ENCODE results near the gene PTPRU. TPM values are rescaled to one million over a fixed set of nuclear protein-coding genes. Genes with fewer than 3 reads are reported as not detected.
A peak's percentile ranks its signal among the peaks of the same experiment; 100 is the strongest.

Gene PTPRU
- total RNA-seq, 1 donor from 2014 or later, result 83.9 TPM

- DNase-seq (ENCODE audit: low spot score) (no peak), ATAC-seq (no peak)
- intact Hi-C loops (cut with DNase I), result loop anchor here (10.0 kb wide), 1 partner anchor 76 kb away; no protein-coding TSS in a partner anchor
These were observed 84.0 kb downstream of the PTPRU start for GRCh38 chr1:29320156-29320940.

GRCh38 chr1:29321176-29321575, 84.9 kb downstream of the PTPRU start:
- intact Hi-C loops (cut with DNase I), result loop anchor here (10.0 kb wide), 1 partner anchor 76 kb away; no protein-coding TSS in a partner anchor
- no peak for ATAC-seq
- DNase-seq (ENCODE audit: low spot score), result no peak

GRCh38 chr1:29322147-29322694, 85.9 kb downstream of the PTPRU start:
- ATAC-seq (no peak), DNase-seq (ENCODE audit: low spot score) (no peak)
- intact Hi-C loops (cut with DNase I), result loop anchor here (10.0 kb wide), 1 partner anchor 77 kb away; no protein-coding TSS in a partner anchor

DNA sequence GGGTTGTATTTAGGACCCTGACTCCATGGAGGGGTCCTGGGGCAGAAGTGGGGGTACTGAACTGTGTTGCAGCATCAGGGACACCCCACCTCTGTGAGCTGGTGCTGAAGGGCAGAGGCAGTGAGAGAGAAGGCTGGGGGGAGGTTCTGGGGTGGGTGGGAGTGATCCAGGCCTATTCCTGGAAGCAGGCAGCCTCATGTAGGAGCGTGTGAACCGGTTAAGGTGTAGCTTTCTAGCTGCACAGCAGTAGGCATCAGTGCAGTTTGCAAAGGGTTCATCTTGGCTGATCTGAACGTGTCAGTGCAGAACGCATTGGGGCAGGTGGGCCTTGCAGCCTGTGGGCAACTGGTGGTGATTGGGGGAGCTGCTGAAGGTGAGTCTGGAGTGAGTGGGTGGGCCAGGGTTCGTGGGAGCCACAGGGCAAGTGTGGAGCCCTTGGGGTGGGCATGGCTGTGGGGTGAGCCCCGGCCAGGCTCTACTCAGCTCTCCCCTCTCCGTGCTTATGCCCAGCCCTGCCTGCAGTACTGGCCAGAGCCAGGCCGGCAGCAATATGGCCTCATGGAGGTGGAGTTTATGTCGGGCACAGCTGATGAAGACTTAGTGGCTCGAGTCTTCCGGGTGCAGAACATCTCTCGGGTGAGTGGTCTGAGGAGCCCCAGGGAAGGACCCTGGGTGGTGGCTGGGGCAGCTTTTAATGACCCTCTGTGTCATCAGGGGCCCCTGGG, 86.7 kb downstream of the PTPRU start:
- intact Hi-C loops (cut with DNase I), result loop anchor here (10.0 kb wide), 1 partner anchor 78 kb away; no protein-coding TSS in a partner anchor
- ATAC-seq, result no peak
- no peak for DNase-seq (ENCODE audit: low spot score)

DNA sequence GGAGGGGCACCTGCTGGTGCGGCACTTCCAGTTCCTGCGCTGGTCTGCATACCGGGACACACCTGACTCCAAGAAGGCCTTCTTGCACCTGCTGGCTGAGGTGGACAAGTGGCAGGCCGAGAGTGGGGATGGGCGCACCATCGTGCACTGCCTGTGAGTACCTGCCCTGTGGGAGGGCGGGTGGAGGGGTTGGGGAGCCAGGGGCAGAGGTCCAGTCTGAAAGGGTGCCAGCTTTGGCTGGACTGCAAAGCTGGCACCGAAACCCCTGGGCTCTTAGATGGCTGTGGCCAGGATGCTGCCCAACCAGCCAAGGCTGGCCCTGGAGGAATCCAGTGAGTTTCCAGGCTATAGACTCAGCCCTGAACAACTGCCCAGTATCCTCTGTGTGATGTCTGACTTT, 87.3 kb downstream of the PTPRU start:
- DNase-seq (ENCODE audit: low spot score) (no peak), ATAC-seq (no peak)
- intact Hi-C loops (cut with DNase I), result loop anchor here (10.0 kb wide), 1 partner anchor 79 kb away; no protein-coding TSS in a partner anchor

DNA sequence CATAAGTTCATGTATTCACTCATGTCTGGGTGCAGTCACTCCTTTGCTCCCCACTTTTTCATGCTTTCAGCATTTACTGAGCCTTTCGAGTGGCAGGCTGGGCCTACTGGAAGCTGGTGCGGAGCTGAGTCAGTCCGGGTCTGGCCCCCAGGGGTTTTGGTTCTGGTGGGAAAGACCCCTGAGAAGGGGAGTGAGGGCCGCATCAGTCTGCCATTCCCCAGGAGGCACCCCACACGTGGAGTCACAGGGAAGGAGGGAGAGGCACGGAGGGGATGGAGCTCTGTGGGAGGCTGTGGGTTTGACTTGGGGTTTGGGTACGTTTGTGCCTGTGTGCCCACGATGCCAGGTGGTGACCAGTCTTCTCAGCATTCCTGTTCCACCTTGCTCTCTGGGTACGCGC, 87.9 kb downstream of the PTPRU start:
- no peak for DNase-seq (ENCODE audit: low spot score)
- no peak for ATAC-seq
- intact Hi-C loops (cut with DNase I), result loop anchor here (10.0 kb wide), 1 partner anchor 79 kb away; no protein-coding TSS in a partner anchor

- no peak for DNase-seq (ENCODE audit: low spot score)
- ATAC-seq, result peak; percentile 41
- intact Hi-C loops (cut with DNase I), result loop anchor here (10.0 kb wide), 1 partner anchor 80 kb away; no protein-coding TSS in a partner anchor
These were observed 88.5 kb downstream of the PTPRU start for GRCh38 chr1:29324771-29325351.

- DNase-seq (ENCODE audit: low spot score), result no peak
- intact Hi-C loops (cut with DNase I), result loop anchor here (10.0 kb wide), 1 partner anchor 81 kb away; no protein-coding TSS in a partner anchor
- ATAC-seq, result no peak
These were observed 89.4 kb downstream of the PTPRU start for GRCh38 chr1:29325675-29326074.

- intact Hi-C loops (cut with DNase I), result loop anchor here (10.0 kb wide), 1 partner anchor 81 kb away; no protein-coding TSS in a partner anchor
- DNase-seq (ENCODE audit: low spot score) (no peak), ATAC-seq (no peak)
These were observed 89.8 kb downstream of the PTPRU start for GRCh38 chr1:29326123-29326522.

DNA sequence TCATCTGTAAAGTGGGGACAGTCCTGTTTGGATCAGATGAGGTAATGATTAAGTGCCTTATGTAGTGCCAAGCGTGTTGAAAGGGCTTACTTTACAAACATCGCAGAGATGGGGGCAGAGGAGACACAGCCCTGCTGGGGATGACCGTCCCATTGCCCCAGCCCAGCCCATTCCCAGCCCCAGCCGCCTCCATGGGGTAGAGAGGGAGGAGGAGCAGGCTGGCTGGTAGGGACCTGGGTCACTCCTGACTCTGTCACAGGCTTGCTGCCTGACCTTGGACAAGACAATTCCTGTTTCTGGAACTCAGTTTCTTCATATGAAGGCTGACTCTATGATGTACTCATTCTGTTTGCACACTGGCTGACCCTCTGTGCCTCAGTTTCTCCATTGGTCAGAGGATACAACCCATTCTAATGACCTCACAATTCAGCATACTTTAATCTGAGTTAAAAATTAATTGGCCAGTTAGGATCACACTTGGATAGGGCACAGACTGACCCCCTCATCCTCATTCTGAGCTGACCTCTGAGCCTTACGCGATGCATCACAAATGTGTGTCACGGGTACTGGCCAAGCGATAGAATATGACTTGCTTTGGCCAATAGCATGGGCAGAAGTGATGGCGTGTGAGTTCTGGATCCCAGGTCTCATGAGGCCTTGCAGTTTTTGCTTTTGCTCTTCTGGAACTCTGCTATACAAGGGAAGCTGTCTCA, 91.1 kb downstream of the PTPRU start:
- DNase-seq (ENCODE audit: low spot score), result no peak
- intact Hi-C loops (cut with DNase I), result loop anchor here (10.0 kb wide), 1 partner anchor 83 kb away; no protein-coding TSS in a partner anchor
- ATAC-seq, result no peak

- intact Hi-C loops (cut with DNase I), result loop anchor here (10.0 kb wide), 1 partner anchor 84 kb away; no protein-coding TSS in a partner anchor
- no peak for ATAC-seq
- no peak for DNase-seq (ENCODE audit: low spot score)
These were observed 92.9 kb downstream of the PTPRU start for GRCh38 chr1:29329022-29329775.

DNA sequence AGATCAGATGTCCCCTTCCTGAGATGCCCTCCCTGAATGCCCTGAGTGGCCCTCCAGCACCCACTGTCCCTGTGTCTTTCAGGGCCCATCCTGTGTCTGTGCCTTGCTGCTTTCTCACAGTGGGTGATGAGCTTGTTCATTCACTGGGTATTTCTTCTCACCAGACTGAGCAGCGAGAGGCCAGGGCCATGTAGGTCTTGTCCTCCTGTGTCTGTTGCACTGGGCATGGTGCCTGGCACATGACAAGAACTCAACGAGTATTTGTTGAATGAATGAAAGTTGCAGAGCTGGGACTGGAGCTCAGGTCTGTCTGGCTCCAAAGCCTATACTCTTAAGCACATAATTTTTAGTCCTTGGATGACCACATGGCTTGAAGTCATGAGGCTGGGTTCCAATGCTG, 93.8 kb downstream of the PTPRU start:
- intact Hi-C loops (cut with DNase I), result no loop called here
- ATAC-seq, result no peak
- DNase-seq (ENCODE audit: low spot score), result no peak

- DNase-seq (ENCODE audit: low spot score), result no peak
- intact Hi-C loops (cut with DNase I), result no loop called here
- no peak for ATAC-seq
These were observed 94.5 kb downstream of the PTPRU start for GRCh38 chr1:29330856-29331255.

GRCh38 chr1:29331309-29331708, 95.0 kb downstream of the PTPRU start:
- DNase-seq (ENCODE audit: low spot score) (no peak), ATAC-seq (no peak)
- intact Hi-C loops (cut with DNase I), result no loop called here

- DNase-seq (ENCODE audit: low spot score) (no peak), ATAC-seq (peak; percentile 72)
- intact Hi-C loops (cut with DNase I), result no loop called here
These were observed 95.4 kb downstream of the PTPRU start for GRCh38 chr1:29331729-29332128.

GRCh38 chr1:29332204-29332603, 95.9 kb downstream of the PTPRU start:
- intact Hi-C loops (cut with DNase I), result no loop called here
- ATAC-seq (peak; percentile 69), DNase-seq (ENCODE audit: low spot score) (no peak)

DNA sequence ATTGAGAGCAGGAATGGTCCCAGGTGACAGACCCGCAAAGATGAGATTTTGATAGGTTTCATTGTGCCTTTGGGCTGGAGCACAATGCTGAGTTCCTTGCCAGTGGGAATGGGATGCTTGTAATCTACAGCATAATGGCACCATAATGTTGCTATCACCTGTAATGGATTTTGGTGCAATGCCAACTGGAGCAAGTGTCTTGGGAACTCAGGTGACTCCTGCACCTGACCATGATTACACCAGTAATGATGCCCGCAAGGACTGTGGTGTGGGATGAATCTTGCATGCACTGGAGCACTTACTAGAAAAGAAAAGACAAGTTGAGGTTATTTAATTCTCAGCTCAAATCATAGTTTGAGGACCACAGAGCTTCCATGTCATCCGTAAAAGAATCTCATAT, 96.7 kb downstream of the PTPRU start:
- no peak for ATAC-seq
- DNase-seq (ENCODE audit: low spot score), result no peak
- intact Hi-C loops (cut with DNase I), result no loop called here

DNA sequence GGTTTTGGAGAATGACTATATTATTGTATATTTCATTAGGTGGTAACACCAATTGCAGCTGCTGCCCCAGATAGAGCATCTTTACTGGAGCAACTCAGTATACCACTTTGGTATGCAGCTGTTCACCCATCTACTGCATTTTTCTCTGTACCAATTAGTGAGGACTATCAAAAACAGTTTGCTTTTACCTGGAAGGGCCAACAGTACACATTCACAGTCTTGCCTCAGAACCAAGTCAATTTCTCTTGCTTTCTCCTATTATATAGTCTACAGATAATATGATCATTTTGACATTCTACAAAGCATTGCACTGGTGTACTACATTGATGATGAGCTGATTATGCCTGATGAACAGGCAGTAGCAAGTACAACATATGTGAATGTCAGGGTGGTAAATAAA, 99.3 kb downstream of the PTPRU start:
- intact Hi-C loops (cut with DNase I), result no loop called here
- ATAC-seq, result no peak
- DNase-seq (ENCODE audit: low spot score), result no peak

Data from sciatic nerve (tissue), 2 donors.